GM21786 (cell line): ENCODE measurements around the gene ABO.
"Not testable (repeated sequence)": the region's sequence is repeated elsewhere in the genome, so short reads cannot be mapped to it uniquely, and the experiment has no call there.

Source experiments
- ATAC-seq: cut with Tn5 transposase; IDR thresholded peaks from one replicate; pipeline ENCODE4 v1.9.1; 2021; ENCODE audit not compliant: unreplicated experiment

Gene ABO

DNA sequence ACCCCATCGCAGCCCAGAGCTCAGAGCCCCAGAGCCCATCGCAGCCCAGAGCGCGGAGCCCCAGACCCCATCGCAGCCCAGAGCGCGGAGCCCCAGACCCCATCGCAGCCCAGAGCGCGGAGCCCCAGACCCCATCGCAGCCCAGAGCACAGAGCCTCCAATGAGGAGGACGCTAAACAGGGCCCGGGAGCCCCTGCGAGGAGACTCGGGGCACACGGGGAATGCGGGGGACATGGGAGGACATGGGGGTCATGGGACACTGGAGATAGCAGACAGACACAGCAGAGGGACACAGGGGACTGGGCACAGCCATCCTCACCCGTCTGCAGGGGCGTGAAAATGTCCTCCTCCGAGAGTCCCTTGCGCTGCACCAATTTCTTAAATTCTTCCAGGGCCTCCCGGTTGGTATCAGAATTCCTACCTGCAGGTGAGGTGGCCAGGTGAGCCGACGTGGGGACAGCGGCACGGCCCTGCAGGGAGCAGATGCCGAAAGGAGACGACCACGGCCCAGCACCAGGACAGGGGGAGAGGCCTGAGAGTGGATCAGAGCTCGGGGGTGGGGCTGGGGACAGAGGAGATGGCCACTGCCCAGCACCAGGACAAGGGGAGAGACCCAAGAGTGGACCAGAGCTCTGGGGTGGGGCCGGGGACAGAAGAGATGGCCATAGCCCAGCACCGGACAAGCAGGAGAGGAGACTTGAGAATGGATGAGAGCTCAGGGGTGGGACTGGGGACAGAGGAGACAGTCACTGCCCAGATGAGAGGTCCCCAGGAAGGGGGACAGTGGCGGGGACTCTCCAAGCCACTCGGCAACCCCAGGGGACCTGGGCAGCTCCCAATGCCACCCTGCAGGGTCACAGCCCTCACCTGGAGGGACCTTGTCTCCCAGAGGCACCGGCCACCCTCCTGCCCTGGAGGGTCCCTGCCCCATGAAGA lies 68.7 kb downstream of the ABO start:
- ATAC-seq = no peak

- not testable (repeated sequence) for ATAC-seq
Observed at GRCh38 chr9:133205481-133205887, 69.5 kb downstream of the ABO start.
